Spleen (tissue), 11 donors: ENCODE data around the gene ZNF500. TPM values are rescaled to one million over a fixed set of nuclear protein-coding genes. Genes with fewer than 3 reads are reported as not detected.

ENCODE experiments used
- DNase-seq: peaks from one replicate; pipeline ENCODE4 v3.0.0-alpha.2; 2020
- H3K27ac ChIP-seq, 8 donors: fragments of 200-600 bp; sonication (generic) in 7 of 8; 1 replicate in 4 of 8; 2 replicates in 4 of 8; pipeline versions ENCODE4 v1.5.0 to v1.8.0; 2016 to 2021; ENCODE audit warnings: inconsistent platforms in 4 of 8, mild to moderate bottlenecking in 4 of 8, moderate library complexity in 1 of 8
- H3K27me3 ChIP-seq, 7 donors: fragments of 200-600 bp; sonication (generic) in 6 of 7; replicated peaks in 1 of 7; 1 replicate in 4 of 7; 2 replicates in 3 of 7; pipeline versions ENCODE4 v1.5.0 to v1.8.0; 2016 to 2021; ENCODE audit warnings: inconsistent platforms in 3 of 7, mild to moderate bottlenecking in 1 of 7
- H3K36me3 ChIP-seq, 6 donors: fragments of 200-600 bp; sonication (generic) in 5 of 6; 1 replicate in 4 of 6; 2 replicates in 2 of 6; pipeline versions ENCODE4 v1.5.0 to v1.8.0; 2016 to 2021; ENCODE audit warnings: inconsistent platforms in 2 of 6
- H3K4me1 ChIP-seq, 6 donors: fragments of 200-600 bp; sonication (generic) in 5 of 6; 1 replicate in 3 of 6; 2 replicates in 3 of 6; pipeline versions ENCODE4 v1.5.0 to v1.8.0; 2016 to 2021; ENCODE audit warnings: inconsistent platforms in 3 of 6
- H3K4me3 ChIP-seq, 8 donors: fragments of 200-600 bp; sonication (generic) in 7 of 8; 1 replicate in 4 of 8; 2 replicates in 4 of 8; pipeline versions ENCODE4 v1.5.0 to v1.8.0; 2016 to 2021; ENCODE audit warnings: inconsistent platforms in 4 of 8, mild to moderate bottlenecking in 4 of 8, moderate library complexity in 2 of 8
- H3K9me3 ChIP-seq, 8 donors: fragments of 200-600 bp; sonication (generic) in 7 of 8; 1 replicate in 4 of 8; 2 replicates in 4 of 8; pipeline versions ENCODE4 v1.5.0 to v1.8.0; 2016 to 2021; ENCODE audit warnings: inconsistent platforms in 4 of 8
- POLR2A ChIP-seq, 3 donors: fragments of 450-650 bp; IDR thresholded peaks; one replicate each; pipeline ENCODE4 v1.5.1; 2017; ENCODE audit warnings: antibody characterized with exemption in 3 of 3, mild to moderate bottlenecking in 1 of 3
- POLR2AphosphoS5 ChIP-seq, 3 donors: sonication (generic); formaldehyde crosslinking; IDR thresholded peaks; one replicate each; pipeline ENCODE4 v1.5.1; 2017; ENCODE audit warnings: antibody characterized with exemption in 3 of 3
- WGBS, 5 donors: extraction: QIAGEN DNeasy Blood & Tissue Kit in 3 of 5; methylation state at CpG; one replicate each; pipeline versions ENCODE4 v1.1.5 to v1.1.7; 2013 to 2018; 5-methylcytosine and 5-hydroxymethylcytosine counted together
- intact Hi-C: fragments of 100-400 bp; cut with DNase I; formaldehyde crosslinking; loops from one replicate; pipeline ENCODE4 v1.15.0; 2023; ENCODE audit warnings: low total_unique reads
- polyA plus RNA-seq, 3 donors: library from polyadenylated mRNA; stranded (reverse); fragments of 200-250 nt; gene quantifications; one replicate each; pipeline ENCODE4 v1.2.1, GENCODE V29; 2013
- total RNA-seq, 7 donors: library from RNA; depleted of rRNA in 3 of 7; stranded (reverse); fragments of >200 nt in 3 of 7; fragmentation: NEBNext Ultra II Directional in 4 of 7; extraction: Animal tissue kit (Norgen Biotek cat#: 25700) in 4 of 7; gene quantifications; one replicate each; pipeline versions ENCODE4 v1.1.0 to v1.2.1, GENCODE V29; 2016 to 2021
- TF ChIP-seq, protein P1 (sequence below), 11 experiments: fragments of 200-600 bp in 7 of 11; fragments of 450-650 bp in 4 of 11; sonication (generic) in 4 of 11; IDR thresholded peaks in 8 of 11; conservative IDR thresholded peaks in 3 of 11; 1 replicate in 7 of 11; 2 replicates in 4 of 11; pipeline versions ENCODE4 v1.4.0 to v1.8.0; 2016 to 2021; ENCODE audit warnings: antibody characterized with exemption in 11 of 11, inconsistent platforms in 4 of 11, mild to moderate bottlenecking in 1 of 11
- donor health status: healthy with polysubstance abuse.
- donor health status: DM: no; HTN: no; CAD: no; lungs with moderate emphysema.
- donor health status: DM: no; HTN: no; CAD: no.
- donor health status: Bipolar disorder and iron deficiency.
- donor health status: healthy.
- donor health status: DM: no; HTN: no; CAD: no.
- donor health status: DM: yes; HTN: yes; CAD: no.

ZNF500 gene
- total and polyA plus RNA-seq, 10 donors = 2.5 to 32.3 (median 19.0) TPM

DNA sequence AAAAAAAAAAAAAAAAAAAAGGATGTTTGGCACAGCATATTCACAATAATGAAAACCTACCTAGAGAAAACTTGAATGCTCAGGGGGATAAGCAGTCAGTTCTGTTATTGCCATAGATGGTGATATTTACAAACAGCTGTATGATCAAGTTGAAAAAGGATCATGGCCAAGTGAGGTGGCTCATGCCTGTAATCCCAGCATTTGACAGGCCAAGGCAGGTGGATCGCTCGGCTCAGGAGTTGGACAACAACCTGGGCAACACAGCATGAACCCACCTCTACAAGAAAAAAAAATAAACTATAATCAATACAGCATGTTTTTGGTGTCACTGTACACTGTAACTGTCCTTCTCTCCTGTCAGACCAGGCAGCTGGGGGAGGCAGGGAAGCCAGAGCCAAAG, 52.0 kb downstream of the ZNF500 start:
- no peak overlapping the region for H3K4me3 ChIP-seq
- no peaks in the 10 kb centered on the region for H3K9me3 ChIP-seq
- intact Hi-C loops = no loop called here
- H3K27ac ChIP-seq = no peak overlapping the region
- peaks cover 0 to 79% (median 21%) of the 10 kb centered on the region in 6 donors for H3K36me3 ChIP-seq
- H3K27me3 ChIP-seq = no peaks in the 10 kb centered on the region
- TF ChIP-seq POLR2AphosphoS5 (IDR thresholded peaks at IDR 0.05) = no peak
- no peak for TF ChIP-seq POLR2A (IDR thresholded peaks at IDR 0.05)
- TF ChIP-seq, protein P1, sequence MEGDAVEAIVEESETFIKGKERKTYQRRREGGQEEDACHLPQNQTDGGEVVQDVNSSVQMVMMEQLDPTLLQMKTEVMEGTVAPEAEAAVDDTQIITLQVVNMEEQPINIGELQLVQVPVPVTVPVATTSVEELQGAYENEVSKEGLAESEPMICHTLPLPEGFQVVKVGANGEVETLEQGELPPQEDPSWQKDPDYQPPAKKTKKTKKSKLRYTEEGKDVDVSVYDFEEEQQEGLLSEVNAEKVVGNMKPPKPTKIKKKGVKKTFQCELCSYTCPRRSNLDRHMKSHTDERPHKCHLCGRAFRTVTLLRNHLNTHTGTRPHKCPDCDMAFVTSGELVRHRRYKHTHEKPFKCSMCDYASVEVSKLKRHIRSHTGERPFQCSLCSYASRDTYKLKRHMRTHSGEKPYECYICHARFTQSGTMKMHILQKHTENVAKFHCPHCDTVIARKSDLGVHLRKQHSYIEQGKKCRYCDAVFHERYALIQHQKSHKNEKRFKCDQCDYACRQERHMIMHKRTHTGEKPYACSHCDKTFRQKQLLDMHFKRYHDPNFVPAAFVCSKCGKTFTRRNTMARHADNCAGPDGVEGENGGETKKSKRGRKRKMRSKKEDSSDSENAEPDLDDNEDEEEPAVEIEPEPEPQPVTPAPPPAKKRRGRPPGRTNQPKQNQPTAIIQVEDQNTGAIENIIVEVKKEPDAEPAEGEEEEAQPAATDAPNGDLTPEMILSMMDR (IDR thresholded peaks at IDR 0.05 in 8 of 11, conservative IDR thresholded peaks at IDR 0.05 in 3 of 11) = no peak
- DNase-seq = no peak
- 95 to 98% (median 96%) methylated on average over 2 of the region's 2 CpGs for WGBS, 5 donors
- peaks cover 0 to 9% (median 0%) of the 10 kb centered on the region in 6 donors for H3K4me1 ChIP-seq

DNA sequence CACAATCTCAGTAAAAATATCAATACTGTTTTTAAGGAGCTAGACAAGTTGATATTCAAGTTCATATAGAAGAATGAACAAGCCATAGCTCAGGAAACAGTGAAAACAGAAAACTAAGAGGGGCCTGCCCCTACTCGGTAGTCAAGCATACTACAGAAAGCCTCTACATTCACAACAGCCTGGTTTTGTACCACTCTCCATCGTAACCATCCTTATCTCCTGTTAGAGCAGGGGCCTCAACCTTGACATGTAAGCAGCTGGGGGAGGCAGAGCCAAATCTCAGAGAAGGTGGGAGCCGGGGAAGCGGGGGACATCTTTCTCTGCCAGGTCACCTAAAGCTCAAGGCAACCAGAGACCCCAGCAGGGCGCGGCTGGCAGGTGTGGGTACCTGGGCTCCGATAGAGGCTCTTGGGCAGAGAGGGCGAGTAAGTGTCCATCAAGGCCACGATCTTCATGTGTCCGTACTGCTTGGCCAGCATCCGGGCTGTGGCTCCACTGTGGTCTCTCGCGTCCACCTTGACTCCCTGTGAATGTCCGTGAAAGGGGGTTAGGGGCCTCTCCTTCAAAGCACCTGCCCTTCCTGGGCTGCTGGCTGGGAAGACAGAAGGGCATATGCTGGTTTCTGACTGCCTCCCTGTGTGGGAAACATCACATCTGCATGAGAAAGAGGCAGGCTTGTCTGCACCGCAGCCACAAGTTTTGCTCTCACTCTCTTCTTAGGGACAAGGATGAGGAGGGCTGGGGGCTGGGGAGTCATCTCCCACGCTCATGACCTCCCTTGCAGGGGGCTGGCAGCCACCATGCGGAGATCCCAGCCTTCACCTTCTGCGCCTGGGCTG, 53.1 kb downstream of the ZNF500 start:
- H3K4me3 ChIP-seq = no peak overlapping the region
- H3K27me3 ChIP-seq = no peaks in the 10 kb centered on the region
- DNase-seq = no peak
- H3K27ac ChIP-seq = no peak overlapping the region
- TF ChIP-seq POLR2A (IDR thresholded peaks at IDR 0.05) (no peak), POLR2AphosphoS5 (IDR thresholded peaks at IDR 0.05) (no peak)
- TF ChIP-seq, protein P1 (IDR thresholded peaks at IDR 0.05 in 8 of 11, conservative IDR thresholded peaks at IDR 0.05 in 3 of 11) = no peak
- peaks cover 0 to 82% (median 21%) of the 10 kb centered on the region in 6 donors for H3K36me3 ChIP-seq
- WGBS, 5 donors = 87 to 94% (median 90%) methylated on average over 18 of the region's 18 CpGs
- peaks cover 0 to 7% (median 0%) of the 10 kb centered on the region in 6 donors for H3K4me1 ChIP-seq
- intact Hi-C loops = no loop called here
- H3K9me3 ChIP-seq = no peaks in the 10 kb centered on the region

DNA sequence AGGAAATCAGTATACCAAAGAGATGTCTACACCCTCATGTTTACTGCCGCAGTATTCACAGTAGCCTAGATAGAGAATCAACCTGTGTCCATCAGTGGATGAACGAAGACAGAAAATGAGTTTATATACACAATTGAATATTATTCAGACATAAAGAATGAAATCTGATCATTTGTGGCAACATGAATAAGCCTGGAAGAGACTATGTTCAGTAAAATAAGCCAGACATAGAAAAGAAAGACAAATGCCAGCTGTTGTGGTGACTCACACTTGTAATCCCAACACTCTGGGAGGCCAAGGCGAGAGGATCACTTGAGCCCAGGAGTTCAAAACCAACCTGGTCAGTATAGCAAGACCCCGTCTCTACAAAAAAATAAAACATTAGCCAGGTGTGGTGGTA, 57.5 kb downstream of the ZNF500 start:
- DNase-seq = no peak
- Histone ChIP-seq H3K4me3 (no peak overlapping the region), H3K9me3 (no peaks in the 10 kb centered on the region), H3K27ac (no peak overlapping the region), H3K4me1 (no peaks in the 10 kb centered on the region), H3K36me3 (peaks cover 0 to 94% (median 34%) of the 10 kb centered on the region in 6 donors), H3K27me3 (no peaks in the 10 kb centered on the region)
- TF ChIP-seq POLR2AphosphoS5 (IDR thresholded peaks at IDR 0.05) (no peak), POLR2A (IDR thresholded peaks at IDR 0.05) (no peak)
- TF ChIP-seq, protein P1 (IDR thresholded peaks at IDR 0.05 in 8 of 11, conservative IDR thresholded peaks at IDR 0.05 in 3 of 11) = no peak
- intact Hi-C loops = no loop called here
- 93 to 96% (median 95%) methylated on average over 4 of the region's 4 CpGs for WGBS, 5 donors

DNA sequence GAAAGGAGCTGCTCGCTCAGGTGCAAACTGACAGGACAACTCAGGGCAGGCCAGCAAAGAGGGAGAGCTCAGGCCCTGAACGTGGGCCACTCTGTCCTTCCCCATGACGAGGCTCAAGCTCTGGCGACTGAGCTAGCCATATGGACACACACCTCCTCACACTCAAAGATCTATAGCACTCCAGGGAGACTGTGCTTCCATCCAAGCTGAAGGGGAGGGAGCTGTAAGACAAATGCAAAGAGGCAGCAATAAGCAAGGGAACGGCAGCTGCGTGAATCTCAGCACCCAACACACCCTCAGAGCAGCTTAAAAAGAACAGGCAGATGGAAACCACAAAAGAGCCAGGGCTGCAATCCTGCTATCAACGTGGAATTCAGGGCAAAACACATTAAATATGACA, 60.1 kb downstream of the ZNF500 start:
- H3K36me3 ChIP-seq = peaks cover 0 to 89% (median 30%) of the 10 kb centered on the region in 6 donors
- H3K4me3 ChIP-seq = no peak overlapping the region
- TF ChIP-seq, protein P1 (IDR thresholded peaks at IDR 0.05 in 8 of 11, conservative IDR thresholded peaks at IDR 0.05 in 3 of 11) = no peak
- no peak overlapping the region for H3K27ac ChIP-seq
- intact Hi-C loops = no loop called here
- H3K9me3 ChIP-seq = no peaks in the 10 kb centered on the region
- DNase-seq = no peak
- 87 to 97% (median 92%) methylated on average over 7 of the region's 7 CpGs for WGBS, 5 donors
- H3K4me1 ChIP-seq = no peaks in the 10 kb centered on the region
- H3K27me3 ChIP-seq = no peaks in the 10 kb centered on the region
